ENCODE measurements around the gene OR1K1. TPM values are rescaled to one million over a fixed set of nuclear protein-coding genes. Genes with fewer than 3 reads are reported as not detected.

OR1K1 gene
- total RNA-seq, 1 donor = not detected

DNA sequence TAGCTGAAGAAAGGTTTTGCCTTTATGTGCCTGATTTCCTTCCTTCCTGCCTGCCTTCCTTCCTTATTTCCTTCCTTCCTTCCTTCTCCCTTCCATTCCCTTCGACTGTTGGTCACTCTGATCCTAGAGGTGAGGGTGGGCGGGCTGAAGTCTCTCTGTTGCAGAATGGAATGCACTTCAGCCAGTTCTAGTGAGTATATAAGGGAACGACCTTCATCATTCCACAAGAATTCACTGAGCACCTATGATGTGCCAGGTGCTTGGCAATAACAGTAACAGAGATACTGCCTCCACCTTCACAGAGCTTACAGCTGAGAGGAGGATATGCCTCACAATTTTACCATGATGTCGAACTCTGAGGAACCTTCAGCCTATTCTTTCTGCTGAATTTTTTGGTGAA, 19.9 kb upstream of the OR1K1 start:
- no peak for DNase-seq (ENCODE audit: low read depth)
- H3K4me3 ChIP-seq (ENCODE audit: low read depth, low read length) = no peak overlapping the region
- TF ChIP-seq, protein P1, sequence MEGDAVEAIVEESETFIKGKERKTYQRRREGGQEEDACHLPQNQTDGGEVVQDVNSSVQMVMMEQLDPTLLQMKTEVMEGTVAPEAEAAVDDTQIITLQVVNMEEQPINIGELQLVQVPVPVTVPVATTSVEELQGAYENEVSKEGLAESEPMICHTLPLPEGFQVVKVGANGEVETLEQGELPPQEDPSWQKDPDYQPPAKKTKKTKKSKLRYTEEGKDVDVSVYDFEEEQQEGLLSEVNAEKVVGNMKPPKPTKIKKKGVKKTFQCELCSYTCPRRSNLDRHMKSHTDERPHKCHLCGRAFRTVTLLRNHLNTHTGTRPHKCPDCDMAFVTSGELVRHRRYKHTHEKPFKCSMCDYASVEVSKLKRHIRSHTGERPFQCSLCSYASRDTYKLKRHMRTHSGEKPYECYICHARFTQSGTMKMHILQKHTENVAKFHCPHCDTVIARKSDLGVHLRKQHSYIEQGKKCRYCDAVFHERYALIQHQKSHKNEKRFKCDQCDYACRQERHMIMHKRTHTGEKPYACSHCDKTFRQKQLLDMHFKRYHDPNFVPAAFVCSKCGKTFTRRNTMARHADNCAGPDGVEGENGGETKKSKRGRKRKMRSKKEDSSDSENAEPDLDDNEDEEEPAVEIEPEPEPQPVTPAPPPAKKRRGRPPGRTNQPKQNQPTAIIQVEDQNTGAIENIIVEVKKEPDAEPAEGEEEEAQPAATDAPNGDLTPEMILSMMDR (IDR thresholded peaks at IDR 0.05; ENCODE audit: insufficient read depth, low read length) = no peak

DNA sequence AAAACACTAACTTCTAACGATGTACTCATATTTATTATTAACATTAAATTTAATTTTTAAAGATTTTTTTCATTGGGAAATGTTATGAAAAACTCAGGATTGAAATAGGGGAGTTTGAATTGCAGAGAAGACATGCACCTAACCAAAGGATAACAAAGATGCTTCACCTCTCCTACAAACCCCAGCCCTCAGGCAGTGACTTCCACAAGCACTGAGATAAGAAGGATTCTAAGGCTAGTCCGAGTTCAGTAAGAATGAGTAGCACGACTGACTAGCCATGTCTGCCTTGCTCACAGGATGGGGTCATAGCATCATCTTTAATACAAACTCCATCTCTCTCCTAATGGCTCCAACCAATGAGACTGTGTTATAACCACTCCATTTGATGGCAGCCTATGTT, 18.3 kb upstream of the OR1K1 start:
- TF ChIP-seq, protein P1 (IDR thresholded peaks at IDR 0.05; ENCODE audit: insufficient read depth, low read length) = no peak
- no peak for DNase-seq (ENCODE audit: low read depth)
- H3K4me3 ChIP-seq (ENCODE audit: low read depth, low read length) = no peak overlapping the region

DNA sequence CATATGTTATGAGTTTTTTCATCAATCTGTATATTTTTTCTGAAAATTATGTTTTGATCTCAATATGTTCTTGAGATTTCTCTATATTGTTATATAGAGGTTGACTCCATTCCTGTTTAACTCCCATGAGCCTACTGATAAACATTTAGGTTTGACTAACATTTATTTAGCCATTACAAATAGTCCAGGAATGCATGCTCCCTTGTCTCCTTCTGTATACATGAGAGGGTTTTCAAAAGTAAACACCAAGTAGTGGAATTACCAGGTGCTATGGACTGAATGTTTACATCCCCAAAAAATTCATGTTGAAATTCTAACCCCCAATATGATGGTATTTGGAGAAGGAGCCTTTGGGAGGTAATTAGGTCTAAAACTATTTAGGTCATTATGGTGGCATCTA, 14.7 kb upstream of the OR1K1 start:
- TF ChIP-seq, protein P1 (IDR thresholded peaks at IDR 0.05; ENCODE audit: insufficient read depth, low read length) = no peak
- no peak for DNase-seq (ENCODE audit: low read depth)
- no peak overlapping the region for H3K4me3 ChIP-seq (ENCODE audit: low read depth, low read length)

DNA sequence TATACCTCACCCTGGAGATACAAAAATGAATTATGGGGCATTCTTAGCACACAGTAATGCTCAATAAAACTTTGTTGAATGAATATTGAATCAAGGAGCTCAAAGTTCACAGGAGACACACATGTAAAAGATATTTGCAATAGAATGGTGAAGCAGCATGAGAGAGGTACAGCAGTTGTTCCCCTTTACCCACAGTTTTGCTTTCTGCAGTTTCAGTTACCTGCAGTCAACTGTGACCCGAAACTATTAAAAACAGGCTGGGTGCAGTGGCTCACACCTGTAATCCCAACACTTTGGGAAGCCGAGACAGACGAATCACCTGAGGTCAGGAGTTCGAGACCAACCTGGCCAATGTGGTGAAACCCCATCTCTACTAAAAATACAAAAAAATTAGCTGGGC, 13.6 kb upstream of the OR1K1 start:
- TF ChIP-seq, protein P1 (IDR thresholded peaks at IDR 0.05; ENCODE audit: insufficient read depth, low read length) = no peak
- no peak overlapping the region for H3K4me3 ChIP-seq (ENCODE audit: low read depth, low read length)
- DNase-seq (ENCODE audit: low read depth) = no peak

DNA sequence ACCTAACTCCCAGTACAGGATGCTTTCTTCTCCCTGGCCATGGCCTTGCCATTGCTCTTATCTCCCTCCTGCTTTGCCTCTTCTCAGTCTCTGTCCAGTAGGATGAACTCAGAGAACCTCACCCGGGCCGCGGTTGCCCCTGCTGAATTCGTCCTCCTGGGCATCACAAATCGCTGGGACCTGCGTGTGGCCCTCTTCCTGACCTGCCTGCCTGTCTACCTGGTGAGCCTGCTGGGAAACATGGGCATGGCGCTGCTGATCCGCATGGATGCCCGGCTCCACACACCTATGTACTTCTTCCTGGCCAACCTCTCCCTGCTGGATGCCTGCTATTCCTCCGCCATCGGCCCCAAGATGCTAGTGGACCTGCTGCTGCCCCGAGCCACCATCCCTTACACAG, 11.1 kb upstream of the OR1K1 start, which contains the start of gene OR5C1:
TSS of gene OR5C1 (plus strand) at position 103 of the 400 bp plus-strand sequence. CDS start at position 103, 0 bp downstream.
- no peak for DNase-seq (ENCODE audit: low read depth)
- TF ChIP-seq, protein P1 (IDR thresholded peaks at IDR 0.05; ENCODE audit: insufficient read depth, low read length) = no peak
- H3K4me3 ChIP-seq (ENCODE audit: low read depth, low read length) = no peak within 1 kb of the TSS

DNA sequence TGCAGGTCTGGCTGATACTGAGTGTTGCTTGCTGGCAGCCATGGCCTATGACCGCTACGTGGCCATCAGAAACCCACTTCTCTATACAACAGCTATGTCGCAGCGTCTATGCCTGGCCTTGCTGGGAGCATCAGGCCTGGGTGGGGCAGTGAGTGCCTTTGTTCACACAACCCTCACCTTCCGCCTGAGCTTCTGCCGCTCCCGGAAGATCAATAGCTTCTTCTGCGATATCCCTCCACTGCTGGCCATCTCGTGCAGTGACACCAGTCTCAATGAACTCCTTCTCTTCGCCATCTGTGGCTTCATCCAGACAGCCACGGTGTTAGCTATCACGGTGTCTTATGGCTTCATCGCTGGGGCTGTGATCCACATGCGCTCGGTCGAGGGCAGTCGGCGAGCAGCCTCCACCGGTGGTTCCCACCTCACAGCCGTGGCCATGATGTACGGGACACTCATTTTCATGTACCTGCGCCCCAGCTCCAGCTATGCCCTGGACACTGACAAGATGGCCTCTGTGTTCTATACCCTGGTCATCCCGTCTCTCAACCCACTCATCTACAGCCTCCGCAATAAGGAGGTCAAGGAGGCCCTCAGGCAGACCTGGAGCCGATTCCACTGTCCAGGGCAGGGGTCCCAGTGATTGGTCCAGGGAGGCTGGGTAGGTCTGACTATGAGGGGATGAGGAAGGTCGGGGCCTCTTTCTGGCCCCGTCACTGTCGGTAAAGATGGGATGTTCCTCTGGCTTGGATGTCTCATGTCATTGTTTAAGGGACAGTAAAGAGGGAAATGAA, 10.5 kb upstream of the OR1K1 start:
- no peak overlapping the region for H3K4me3 ChIP-seq (ENCODE audit: low read depth, low read length)
- TF ChIP-seq, protein P1 (IDR thresholded peaks at IDR 0.05; ENCODE audit: insufficient read depth, low read length) = no peak
- no peak for DNase-seq (ENCODE audit: low read depth)

All from fibroblast of the aortic adventitia (primary cell).